CD14-positive monocyte (primary cell): ENCODE measurements around the gene CDS2. TPM values are rescaled to one million over a fixed set of nuclear protein-coding genes. Genes with fewer than 3 reads are reported as not detected.

Experiments
- DNase-seq, 3 donors: peaks; one replicate each; pipeline ENCODE4 v3.0.0-alpha.2; 2011 to 2022
- H2AFZ ChIP-seq: 2 replicates; pipeline ENCODE4 v1.6.0; 2012; ENCODE audit warnings: mild to moderate bottlenecking, low read depth, low read length, inconsistent platforms; ENCODE audit not compliant: insufficient read depth, poor library complexity, severe bottlenecking
- H3K27ac ChIP-seq, 2 donors: 1 replicate in 1 of 2; 2 replicates in 1 of 2; pipeline ENCODE4 v1.5.1; 2012 to 2013; ENCODE audit warnings: low read length in 2 of 2, control low read depth in 1 of 2, inconsistent platforms in 1 of 2, low read depth in 1 of 2, mild to moderate bottlenecking in 1 of 2
- H3K27me3 ChIP-seq, 2 donors: one replicate each; pipeline versions ENCODE4 v1.6.0 to v1.6.1; 2011 to 2013; ENCODE audit warnings: low read length in 2 of 2; ENCODE audit not compliant: control insufficient read depth in 2 of 2, insufficient read depth in 2 of 2
- H3K36me3 ChIP-seq, 2 donors: replicated peaks in 1 of 2; 1 replicate in 1 of 2; 2 replicates in 1 of 2; pipeline versions ENCODE4 v1.5.1 to v1.6.1; 2012 to 2013; ENCODE audit warnings: low read length in 2 of 2, control low read depth in 1 of 2, inconsistent platforms in 1 of 2, mild to moderate bottlenecking in 1 of 2; ENCODE audit not compliant: insufficient read depth in 2 of 2, control insufficient read depth in 1 of 2
- H3K4me1 ChIP-seq, 2 donors: 1 replicate in 1 of 2; 2 replicates in 1 of 2; pipeline versions ENCODE4 v1.5.1 to v1.6.1; 2012 to 2013; ENCODE audit warnings: low read length in 2 of 2, control low read depth in 1 of 2, inconsistent platforms in 1 of 2, mild to moderate bottlenecking in 1 of 2, moderate library complexity in 1 of 2; ENCODE audit not compliant: insufficient read depth in 2 of 2, control insufficient read depth in 1 of 2
- H3K4me2 ChIP-seq: replicated peaks from 2 replicates; pipeline ENCODE3; 2012; ENCODE audit warnings: low read length, moderate library complexity, mild to moderate bottlenecking; ENCODE audit not compliant: poor library complexity, severe bottlenecking; ENCODE audit errors: extremely low read depth
- H3K4me3 ChIP-seq, 3 experiments: fragments of 200-600 bp in 1 of 3; sonication (generic) in 1 of 3; replicated peaks in 1 of 3; 1 replicate in 2 of 3; 2 replicates in 1 of 3; pipeline ENCODE4 v1.5.1; 2011 to 2013; ENCODE audit warnings: low read length in 3 of 3, mild to moderate bottlenecking in 3 of 3, control low read depth in 2 of 3, low read depth in 2 of 3, inconsistent platforms in 1 of 3, moderate library complexity in 1 of 3
- H3K79me2 ChIP-seq: 2 replicates; pipeline ENCODE4 v1.6.0; 2012; ENCODE audit warnings: mild to moderate bottlenecking, control low read depth, inconsistent platforms, low read length, moderate library complexity; ENCODE audit not compliant: insufficient read depth
- H3K9ac ChIP-seq: 2 replicates; pipeline ENCODE4 v1.6.0; 2017; ENCODE audit warnings: low read length, mild to moderate bottlenecking; ENCODE audit not compliant: insufficient read depth, poor library complexity, severe bottlenecking
- H3K9me3 ChIP-seq, 2 donors: replicated peaks in 1 of 2; 1 replicate in 1 of 2; 2 replicates in 1 of 2; pipeline versions ENCODE4 v1.5.1 to v1.6.1; 2012 to 2013; ENCODE audit warnings: low read length in 2 of 2, control low read depth in 1 of 2; ENCODE audit not compliant: control insufficient read depth in 1 of 2, insufficient read depth in 1 of 2
- H4K20me1 ChIP-seq: 2 replicates; pipeline ENCODE4 v1.6.0; 2012; ENCODE audit warnings: mild to moderate bottlenecking, low read length, control low read depth, moderate library complexity; ENCODE audit not compliant: insufficient read depth
- H3K27ac Mint-ChIP-seq, 7 donors: one replicate each; pipeline ENCODE4 v1.8.0; 2020; ENCODE audit warnings: mild to moderate bottlenecking in 7 of 7, mixed read lengths in 7 of 7, moderate library complexity in 6 of 7, inconsistent platforms in 2 of 7
- H3K27me3 Mint-ChIP-seq, 3 donors: one replicate each; pipeline ENCODE4 v1.8.0; 2021 to 2022; ENCODE audit warnings: low read depth in 3 of 3, mild to moderate bottlenecking in 3 of 3, mixed read lengths in 3 of 3, moderate library complexity in 3 of 3, inconsistent platforms in 1 of 3
- H3K36me3 Mint-ChIP-seq, 2 donors: one replicate each; pipeline ENCODE4 v1.8.0; 2020; ENCODE audit warnings: mixed read lengths in 2 of 2, inconsistent platforms in 1 of 2, mild to moderate bottlenecking in 1 of 2
- H3K4me1 Mint-ChIP-seq: one replicate; pipeline ENCODE4 v1.8.0; 2020; ENCODE audit warnings: mild to moderate bottlenecking, mixed read lengths
- H3K4me3 Mint-ChIP-seq, 2 donors: one replicate each; pipeline ENCODE4 v1.8.0; 2020; ENCODE audit warnings: mild to moderate bottlenecking in 2 of 2, mixed read lengths in 2 of 2, moderate library complexity in 1 of 2
- H3K9me3 Mint-ChIP-seq, 7 donors: one replicate each; pipeline ENCODE4 v1.8.0; 2020 to 2022; ENCODE audit warnings: mixed read lengths in 7 of 7, mild to moderate bottlenecking in 6 of 7, moderate library complexity in 6 of 7, inconsistent platforms in 2 of 7
- CTCF ChIP-seq: fragments of 200-600 bp; IDR thresholded peaks from one replicate; pipeline ENCODE4 v1.8.0; 2022; ENCODE audit warnings: antibody characterized with exemption, mild to moderate bottlenecking
- WGBS: methylation state at CpG from one replicate; pipeline ENCODE4 v1.1.5; 2013; ENCODE audit warnings: missing lambda C conversion rate; ENCODE audit not compliant: insufficient coverage; 5-methylcytosine and 5-hydroxymethylcytosine counted together
- intact Hi-C, 2 donors: fragments of 100-400 bp; cut with micrococcal nuclease; formaldehyde crosslinking; loops; one replicate each; pipeline versions ENCODE4 v1.15.0 to v1.15.1; 2023
- polyA plus RNA-seq, 3 donors: library from polyadenylated mRNA; depleted of rRNA in 1 of 3; unstranded in 2 of 3; stranded (reverse) in 1 of 3; fragments of 300-500 nt in 2 of 3; fragments of >200 nt in 1 of 3; fragmentation: Illumina TruSeq in 2 of 3; gene quantifications; 1 replicate in 2 of 3; 2 replicates in 1 of 3; pipeline ENCODE4 v1.2.3, GENCODE V29; 2012 to 2021

The CDS2 gene
- polyA plus RNA-seq, 3 donors: 28.6 to 62.6 (median 54.4) TPM

- H3K27ac Mint-ChIP-seq: no peak overlapping the region
- no CpG with 5 or more reads among the region's 4 CpGs for WGBS
Measured at GRCh38 chr20:5221061-5221430, 94.2 kb downstream of the CDS2 start.

GRCh38 chr20:5222919-5223634, 96.3 kb downstream of the CDS2 start:
- no peak overlapping the region for H3K4me3 Mint-ChIP-seq
- Histone ChIP-seq H3K27me3 (peaks cover 0 to 3% of the 10 kb centered on the region in 2 donors), H3K36me3 (no peaks in the 10 kb centered on the region), H3K9ac (no peak overlapping the region), H3K27ac (no peak overlapping the region), H3K4me1 (peaks cover 9 to 12% of the 10 kb centered on the region in 2 donors), H3K4me3 (no peak overlapping the region), H3K4me2 (no peak overlapping the region), H3K79me2 (no peaks in the 10 kb centered on the region), H2AFZ (no peak overlapping the region), H4K20me1 (no peaks in the 10 kb centered on the region), H3K9me3 (no peaks in the 10 kb centered on the region)
- intact Hi-C loops: no loop called here
- H3K27ac Mint-ChIP-seq: no peak overlapping the region
- peak; percentile 40 to 54 (median 49) for DNase-seq
- H3K9me3 Mint-ChIP-seq: peaks cover 0 to 2% (median 0%) of the 10 kb centered on the region in 7 donors
- no CpG with 5 or more reads among the region's 11 CpGs for WGBS
- H3K27me3 Mint-ChIP-seq: peaks cover 0 to 14% (median 8%) of the 10 kb centered on the region in 3 donors
- TF ChIP-seq CTCF: peak; percentile 92
- peaks cover 18% of the 10 kb centered on the region for H3K4me1 Mint-ChIP-seq
- H3K36me3 Mint-ChIP-seq: peaks cover 0 to 3% of the 10 kb centered on the region in 2 donors

More at GRCh38 chr20:5221061-5221430, 94.2 kb downstream of the CDS2 start:
- no peak for TF ChIP-seq CTCF
- Histone ChIP-seq H3K9ac (no peak overlapping the region), H3K79me2 (no peaks in the 10 kb centered on the region), H3K27ac (no peak overlapping the region), H3K9me3 (no peaks in the 10 kb centered on the region), H3K4me2 (no peak overlapping the region), H3K4me3 (no peak overlapping the region), H4K20me1 (no peaks in the 10 kb centered on the region), H3K4me1 (peaks cover 9 to 12% of the 10 kb centered on the region in 2 donors), H3K36me3 (no peaks in the 10 kb centered on the region), H2AFZ (no peak overlapping the region), H3K27me3 (peaks cover 0 to 3% of the 10 kb centered on the region in 2 donors)
- DNase-seq: no peak
- Mint-ChIP-seq H3K27me3 (peaks cover 0 to 11% (median 7%) of the 10 kb centered on the region in 3 donors), H3K36me3 (peaks cover 0 to 3% of the 10 kb centered on the region in 2 donors), H3K4me3 (no peak overlapping the region), H3K9me3 (peaks cover 0 to 2% (median 0%) of the 10 kb centered on the region in 7 donors), H3K4me1 (peaks cover 17% of the 10 kb centered on the region)
- intact Hi-C loops: no loop called here
